GM12875 (cell line): ENCODE results near the gene COL1A1.

Source experiments
- H3K4me3 ChIP-seq: one replicate; pipeline ENCODE4 v1.5.1; 2011; ENCODE audit warnings: low read depth, low read length, control low read depth
- TF ChIP-seq, protein P1 (sequence below): IDR thresholded peaks from 2 replicates; pipeline ENCODE4 v1.5.1; 2011; ENCODE audit warnings: low read depth, mild to moderate bottlenecking, control low read depth, inconsistent platforms, low read length, moderate library complexity, borderline replicate concordance; ENCODE audit not compliant: insufficient read depth

COL1A1 gene

DNA sequence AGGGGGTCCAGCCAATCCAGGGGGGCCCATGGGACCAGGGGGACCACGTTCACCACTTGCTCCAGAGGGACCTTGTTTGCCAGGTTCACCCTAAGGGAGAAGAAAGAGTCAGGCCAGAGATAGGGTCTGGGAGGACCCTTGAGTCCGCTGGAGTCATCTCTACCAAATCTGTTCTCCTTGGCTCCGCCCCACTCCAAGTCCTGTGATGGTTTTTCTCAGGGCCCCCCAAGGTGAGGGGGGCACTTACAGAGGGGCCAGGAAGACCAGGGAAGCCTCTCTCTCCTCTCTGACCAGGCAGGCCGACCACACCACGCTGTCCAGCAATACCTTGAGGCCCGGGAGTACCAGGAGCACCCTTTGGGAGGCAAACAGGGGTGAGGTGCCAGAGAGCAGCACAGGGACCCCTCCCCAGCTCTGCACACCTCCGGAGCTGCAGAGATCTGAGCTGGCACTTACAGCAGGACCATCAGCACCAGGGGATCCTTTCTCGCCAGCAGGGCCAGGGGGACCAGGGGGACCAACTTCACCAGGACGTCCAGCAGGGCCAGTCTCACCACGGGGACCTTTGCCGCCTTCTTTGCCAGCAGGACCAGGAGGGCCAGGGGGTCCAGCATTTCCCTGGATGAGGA, 12.4 kb downstream of the COL1A1 start:
- TF ChIP-seq, protein P1, sequence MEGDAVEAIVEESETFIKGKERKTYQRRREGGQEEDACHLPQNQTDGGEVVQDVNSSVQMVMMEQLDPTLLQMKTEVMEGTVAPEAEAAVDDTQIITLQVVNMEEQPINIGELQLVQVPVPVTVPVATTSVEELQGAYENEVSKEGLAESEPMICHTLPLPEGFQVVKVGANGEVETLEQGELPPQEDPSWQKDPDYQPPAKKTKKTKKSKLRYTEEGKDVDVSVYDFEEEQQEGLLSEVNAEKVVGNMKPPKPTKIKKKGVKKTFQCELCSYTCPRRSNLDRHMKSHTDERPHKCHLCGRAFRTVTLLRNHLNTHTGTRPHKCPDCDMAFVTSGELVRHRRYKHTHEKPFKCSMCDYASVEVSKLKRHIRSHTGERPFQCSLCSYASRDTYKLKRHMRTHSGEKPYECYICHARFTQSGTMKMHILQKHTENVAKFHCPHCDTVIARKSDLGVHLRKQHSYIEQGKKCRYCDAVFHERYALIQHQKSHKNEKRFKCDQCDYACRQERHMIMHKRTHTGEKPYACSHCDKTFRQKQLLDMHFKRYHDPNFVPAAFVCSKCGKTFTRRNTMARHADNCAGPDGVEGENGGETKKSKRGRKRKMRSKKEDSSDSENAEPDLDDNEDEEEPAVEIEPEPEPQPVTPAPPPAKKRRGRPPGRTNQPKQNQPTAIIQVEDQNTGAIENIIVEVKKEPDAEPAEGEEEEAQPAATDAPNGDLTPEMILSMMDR, result no peak
- H3K4me3 ChIP-seq, result no peak overlapping the region

DNA sequence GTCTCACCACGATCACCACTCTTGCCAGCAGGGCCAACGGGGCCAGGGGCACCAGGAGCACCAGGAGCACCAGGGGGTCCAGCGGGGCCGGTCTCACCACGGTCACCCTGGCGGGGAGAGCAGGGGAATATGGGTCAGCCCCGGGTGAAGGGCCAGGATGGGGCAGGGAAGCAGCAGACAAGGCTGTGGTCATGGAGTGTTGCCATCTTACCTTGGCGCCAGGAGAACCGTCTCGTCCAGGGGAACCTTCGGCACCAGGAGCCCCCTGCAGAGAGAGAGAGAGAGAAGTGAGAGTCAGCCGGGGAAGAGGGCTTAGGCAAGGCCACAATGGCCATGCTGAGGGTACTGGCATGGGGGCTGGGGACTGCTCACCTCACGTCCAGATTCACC, 12.9 kb downstream of the COL1A1 start:
- H3K4me3 ChIP-seq, result no peak overlapping the region
- TF ChIP-seq, protein P1, result no peak

DNA sequence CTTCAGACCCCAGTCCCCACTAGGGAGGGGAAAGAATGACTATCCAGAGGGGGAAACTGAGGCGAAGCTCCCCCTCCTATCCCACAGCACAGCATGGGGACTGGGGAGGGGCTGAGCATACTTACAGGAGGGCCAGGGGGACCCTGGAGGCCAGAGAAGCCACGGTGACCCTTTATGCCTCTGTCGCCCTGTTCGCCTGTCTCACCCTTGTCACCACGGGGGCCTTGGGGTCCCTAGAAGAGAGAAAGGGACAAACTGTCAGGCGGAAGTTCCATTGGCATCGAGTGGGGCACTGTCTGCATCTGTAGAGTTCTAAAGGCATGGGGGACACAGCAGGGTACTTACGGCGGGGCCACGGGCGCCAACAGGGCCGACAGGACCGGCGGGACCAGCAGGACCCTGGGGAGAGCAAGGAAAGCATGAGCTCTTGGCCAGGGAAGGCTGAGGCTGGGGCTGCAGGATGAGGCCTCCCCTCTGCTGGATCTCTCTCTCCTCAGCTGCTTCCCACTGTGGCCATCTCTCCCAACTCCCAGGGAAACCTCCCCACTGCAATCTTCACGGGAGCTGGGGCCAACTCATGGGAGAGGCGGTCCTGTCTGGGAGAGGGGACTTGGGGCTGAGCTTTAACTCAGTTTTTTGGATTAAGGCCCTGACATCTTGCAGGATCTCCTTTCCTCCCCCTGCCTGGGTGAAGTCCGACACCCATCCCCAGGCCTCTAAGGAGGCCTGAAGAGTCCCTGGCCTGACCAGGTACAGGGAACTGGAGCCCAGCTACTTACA, 13.5 kb downstream of the COL1A1 start:
- H3K4me3 ChIP-seq, result no peak overlapping the region
- TF ChIP-seq, protein P1, result no peak

DNA sequence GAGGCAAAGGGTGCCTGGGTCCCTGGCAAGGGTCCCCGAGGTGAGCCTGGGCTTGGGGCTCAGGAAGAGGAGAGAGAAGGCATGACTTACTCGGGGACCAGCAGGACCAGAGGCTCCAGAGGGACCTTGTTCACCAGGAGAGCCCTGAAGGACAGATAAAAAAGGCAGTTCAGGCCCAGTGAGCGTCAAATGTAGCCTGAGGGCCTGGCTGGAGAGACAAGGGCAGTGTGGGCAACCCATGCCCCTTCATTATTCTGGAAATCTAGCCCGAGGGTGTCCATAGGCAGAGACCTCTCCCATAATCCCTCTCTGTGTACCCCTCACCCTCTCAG, 14.1 kb downstream of the COL1A1 start:
- TF ChIP-seq, protein P1, result no peak
- no peak overlapping the region for H3K4me3 ChIP-seq

DNA sequence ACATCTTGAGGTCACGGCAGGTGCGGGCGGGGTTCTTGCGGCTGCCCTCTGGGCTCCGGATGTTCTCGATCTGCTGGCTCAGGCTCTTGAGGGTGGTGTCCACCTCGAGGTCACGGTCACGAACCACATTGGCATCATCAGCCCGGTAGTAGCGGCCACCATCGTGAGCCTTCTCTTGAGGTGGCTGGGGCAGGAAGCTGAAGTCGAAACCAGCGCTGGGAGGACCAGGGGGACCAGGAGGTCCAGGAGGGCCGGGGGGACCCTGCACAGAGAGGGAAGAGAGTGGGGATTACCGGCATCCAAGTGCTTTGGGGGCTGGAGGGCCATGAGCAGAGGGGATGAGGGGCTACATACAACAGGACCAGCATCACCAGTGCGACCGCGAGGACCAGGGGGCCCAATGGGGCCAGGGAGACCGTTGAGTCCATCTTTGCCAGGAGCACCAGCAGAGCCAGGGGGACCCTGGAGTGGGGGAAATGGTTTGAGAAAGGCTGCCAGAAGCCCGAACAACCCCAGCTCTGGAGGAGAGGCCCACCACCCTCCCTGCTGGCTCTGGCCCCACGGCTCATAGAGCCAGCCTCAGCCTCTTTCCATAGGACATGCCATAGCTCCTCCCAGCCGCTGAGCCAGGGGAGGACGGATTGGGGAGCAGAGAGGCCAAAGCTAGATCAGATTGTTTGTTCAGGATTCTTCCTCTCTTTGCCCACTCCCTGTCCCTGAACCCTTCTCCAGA, 14.6 kb downstream of the COL1A1 start:
- TF ChIP-seq, protein P1, result no peak
- no peak overlapping the region for H3K4me3 ChIP-seq

DNA sequence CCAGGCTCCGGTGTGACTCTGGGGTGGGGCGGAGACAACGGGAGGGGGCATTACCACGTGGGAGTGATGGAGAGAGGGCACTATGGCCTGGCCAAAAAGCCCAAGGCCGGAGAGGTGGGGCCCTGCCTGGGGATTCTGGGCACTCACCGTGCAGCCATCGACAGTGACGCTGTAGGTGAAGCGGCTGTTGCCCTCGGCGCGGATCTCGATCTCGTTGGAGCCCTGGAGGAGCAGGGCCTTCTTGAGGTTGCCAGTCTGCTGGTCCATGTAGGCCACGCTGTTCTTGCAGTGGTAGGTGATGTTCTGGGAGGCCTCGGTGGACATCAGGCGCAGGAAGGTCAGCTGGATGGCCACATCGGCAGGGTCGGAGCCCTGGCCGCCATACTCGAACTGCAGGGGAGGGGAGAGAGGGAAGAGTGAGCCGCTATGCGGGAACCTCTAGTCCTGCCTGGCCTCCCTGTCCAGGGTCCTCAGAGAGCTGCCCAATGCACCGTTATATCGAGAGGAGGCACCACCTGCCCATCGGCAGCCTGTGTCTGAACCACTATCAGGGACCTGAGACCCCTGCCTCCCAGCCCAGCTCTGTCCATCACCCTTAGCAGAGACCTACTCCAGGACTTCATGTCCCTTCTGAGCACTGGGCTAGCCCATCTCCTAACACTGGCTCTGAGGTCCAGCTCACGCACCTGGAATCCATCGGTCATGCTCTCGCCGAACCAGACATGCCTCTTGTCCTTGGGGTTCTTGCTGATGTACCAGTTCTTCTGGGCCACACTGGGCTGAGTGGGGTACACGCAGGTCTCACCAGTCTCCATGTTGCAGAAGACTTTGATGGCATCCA, 15.6 kb downstream of the COL1A1 start:
- no peak overlapping the region for H3K4me3 ChIP-seq
- TF ChIP-seq, protein P1, result no peak
